Tibial nerve (tissue), 4 donors: ENCODE measurements around the gene GMPPA.

Source experiments
- CTCF ChIP-seq, 5 experiments: fragments of 200-600 bp in 3 of 5; fragments of 450-650 bp in 2 of 5; sonication (generic) in 3 of 5; IDR thresholded peaks; one replicate each; pipeline ENCODE4 v1.5.1; 2016 to 2019; ENCODE audit warnings: antibody characterized with exemption in 5 of 5, mild to moderate bottlenecking in 3 of 5, moderate library complexity in 2 of 5
- EP300 ChIP-seq, 2 donors: sonication (generic); formaldehyde crosslinking; IDR thresholded peaks; one replicate each; pipeline ENCODE4 v1.6.1; 2017; ENCODE audit warnings: antibody characterized with exemption in 2 of 2, mild to moderate bottlenecking in 1 of 2
- POLR2A ChIP-seq, 2 donors: fragments of 450-650 bp; IDR thresholded peaks; one replicate each; pipeline ENCODE4 v1.6.1; 2017; ENCODE audit warnings: antibody characterized with exemption in 2 of 2, mild to moderate bottlenecking in 2 of 2, moderate library complexity in 2 of 2

GRCh38 chr2:219510512-219511135, 11.9 kb downstream of the GMPPA start:
- no peak for TF ChIP-seq POLR2A (IDR thresholded peaks at IDR 0.05)
- no peak for TF ChIP-seq CTCF (IDR thresholded peaks at IDR 0.05)
- TF ChIP-seq EP300 (IDR thresholded peaks at IDR 0.05), result no peak
